ENCODE measurements around the gene SLC6A3. TPM values are rescaled to one million over a fixed set of nuclear protein-coding genes. Genes with fewer than 3 reads are reported as not detected.

SLC6A3 gene
- total and polyA plus RNA-seq, 2 of the 13 experiments (the other 11 are each of a cell fraction or from before 2014, with no cell fraction given), result 0.01 TPM; not detected in 1

DNA sequence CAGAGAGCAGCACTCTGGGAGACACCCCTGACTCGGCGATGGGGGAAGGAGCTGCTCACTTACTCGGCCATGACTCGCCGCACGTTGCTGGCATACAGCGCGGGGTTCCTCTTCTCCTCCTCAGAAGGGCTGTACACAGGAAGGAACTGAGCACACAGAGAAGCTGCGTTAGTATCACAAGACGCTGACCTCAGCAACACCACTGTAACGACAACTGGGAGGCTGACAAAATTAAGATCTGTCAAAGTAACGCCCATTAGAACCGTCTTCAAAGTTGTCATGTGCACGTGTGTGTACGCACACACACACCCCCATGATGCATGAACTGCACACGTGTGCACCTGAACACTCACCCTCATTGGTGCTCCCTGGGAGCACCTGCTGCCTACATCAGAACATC, 32.1 kb upstream of the SLC6A3 start:
- in situ Hi-C loops (cut with HindIII; ENCODE audit: extremely low pct_ligation_motif_present, low pct_unique_long_range_greater_than_20kb), result no loop called here
- Histone ChIP-seq H3K27ac (ENCODE audit: extremely low read length, insufficient read depth, low read length) (no peak overlapping the region), H4K20me1 (ENCODE audit: insufficient read depth, low read length) (peaks cover 4% of the 10 kb centered on the region; the same call in 1 of the 2 replicates), H3K4me2 (ENCODE audit: low read depth, low read length) (no peak overlapping the region), H3K27me3 (ENCODE audit: control insufficient read depth in 1 of 2, insufficient read depth in 2 of 2, low read length in 2 of 2) (no peaks in the 10 kb centered on the region), H3K4me1 (ENCODE audit: insufficient read depth, low read length) (peaks cover 2% of the 10 kb centered on the region), H3K36me3 (replicated peaks in 1 of 2; ENCODE audit: control insufficient read depth in 1 of 2, insufficient read depth in 2 of 2, low read length in 2 of 2) (peaks cover 22 to 64% of the 10 kb centered on the region in 2 experiments), H3K79me2 (ENCODE audit: insufficient read depth, low read length) (no peaks in the 10 kb centered on the region), H3K9me3 (ENCODE audit: low read length) (no peaks in the 10 kb centered on the region), H2AFZ (ENCODE audit: low read length) (no peak overlapping the region), H3K9ac (ENCODE audit: insufficient read depth, low read depth, low read length) (no peak overlapping the region), H3K4me3 (replicated peaks in 1 of 3; ENCODE audit: insufficient read depth in 1 of 3, low read depth in 2 of 3, low read length in 3 of 3) (no peak overlapping the region)
- ATAC-seq (no peak), DNase-seq (ENCODE audit: low spot score) (no peak), FAIRE-seq (no peak)
- intact Hi-C loops (cut with micrococcal nuclease; ENCODE audit: unreplicated experiment), result loop anchor here (5.0 kb wide), 1 partner anchor 165 kb away; no protein-coding TSS in a partner anchor
- TF ChIP-seq ARHGAP35 (CRISPR knock-in tag; IDR thresholded peaks at IDR 0.05; ENCODE audit: borderline replicate concordance), result no peak
- peak; percentile 13 to 59; a peak in 2 of 4 replicates for TF ChIP-seq MAFK (conservative IDR thresholded peaks at IDR 0.05 in 1 of 2, IDR thresholded peaks at IDR 0.05 in 1 of 2; ENCODE audit: low read length in 2 of 2)
- TF ChIP-seq ZNF263 (CRISPR knock-in tag; IDR thresholded peaks at IDR 0.05), result peak; percentile 66; the same call in 1 of the 2 replicates
- TF ChIP-seq, protein P1, sequence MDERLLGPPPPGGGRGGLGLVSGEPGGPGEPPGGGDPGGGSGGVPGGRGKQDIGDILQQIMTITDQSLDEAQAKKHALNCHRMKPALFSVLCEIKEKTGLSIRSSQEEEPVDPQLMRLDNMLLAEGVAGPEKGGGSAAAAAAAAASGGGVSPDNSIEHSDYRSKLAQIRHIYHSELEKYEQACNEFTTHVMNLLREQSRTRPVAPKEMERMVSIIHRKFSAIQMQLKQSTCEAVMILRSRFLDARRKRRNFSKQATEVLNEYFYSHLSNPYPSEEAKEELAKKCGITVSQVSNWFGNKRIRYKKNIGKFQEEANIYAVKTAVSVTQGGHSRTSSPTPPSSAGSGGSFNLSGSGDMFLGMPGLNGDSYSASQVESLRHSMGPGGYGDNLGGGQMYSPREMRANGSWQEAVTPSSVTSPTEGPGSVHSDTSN (CRISPR knock-in tag; IDR thresholded peaks at IDR 0.05), result no peak
- no TSS peak for BruUV-seq (replicated peaks)
- 97% methylated on average over 16 of the region's 16 CpGs for WGBS (ENCODE audit: low lambda C conversion rate)
- ChIA-PET POLR2A (no interaction called here), CTCF (ENCODE audit: low intra/inter-chr PET ratio, low total read pairs) (no interaction called here)

DNA sequence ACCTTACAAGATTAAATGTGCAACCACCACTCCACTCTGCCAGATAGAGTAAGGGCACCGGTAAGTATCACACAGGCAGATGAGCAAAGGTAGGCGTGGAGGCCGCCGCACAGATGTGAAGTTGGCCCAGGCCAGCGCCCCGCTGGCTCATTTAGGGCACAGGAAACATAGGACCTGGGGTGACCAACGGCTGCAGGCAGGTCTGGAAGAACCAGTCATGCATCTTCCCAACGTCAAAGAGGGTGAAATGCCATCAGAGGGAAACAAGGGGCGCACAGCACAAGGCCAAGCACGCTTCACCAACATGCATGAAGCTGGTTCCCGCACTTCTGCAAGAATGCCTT, 31.7 kb upstream of the SLC6A3 start:
- in situ Hi-C loops (cut with HindIII; ENCODE audit: extremely low pct_ligation_motif_present, low pct_unique_long_range_greater_than_20kb) (no loop called here), intact Hi-C loops (cut with micrococcal nuclease; ENCODE audit: unreplicated experiment) (loop anchor here (5.0 kb wide), 1 partner anchor 165 kb away; no protein-coding TSS in a partner anchor)
- Histone ChIP-seq H3K27ac (ENCODE audit: extremely low read length, insufficient read depth, low read length) (no peak overlapping the region), H3K9me3 (ENCODE audit: low read length) (no peaks in the 10 kb centered on the region), H3K4me3 (replicated peaks in 1 of 3; ENCODE audit: insufficient read depth in 1 of 3, low read depth in 2 of 3, low read length in 3 of 3) (no peak overlapping the region), H3K4me2 (ENCODE audit: low read depth, low read length) (no peak overlapping the region), H3K79me2 (ENCODE audit: insufficient read depth, low read length) (no peaks in the 10 kb centered on the region), H4K20me1 (ENCODE audit: insufficient read depth, low read length) (peaks cover 6% of the 10 kb centered on the region; the same call in 1 of the 2 replicates), H3K27me3 (ENCODE audit: control insufficient read depth in 1 of 2, insufficient read depth in 2 of 2, low read length in 2 of 2) (no peaks in the 10 kb centered on the region), H3K4me1 (ENCODE audit: insufficient read depth, low read length) (peaks cover 6% of the 10 kb centered on the region), H3K36me3 (replicated peaks in 1 of 2; ENCODE audit: control insufficient read depth in 1 of 2, insufficient read depth in 2 of 2, low read length in 2 of 2) (peaks cover 21 to 64% of the 10 kb centered on the region in 2 experiments), H2AFZ (ENCODE audit: low read length) (no peak overlapping the region), H3K9ac (ENCODE audit: insufficient read depth, low read depth, low read length) (no peak overlapping the region)
- ATAC-seq, result no peak
- 96% methylated on average over 10 of the region's 11 CpGs for WGBS (ENCODE audit: low lambda C conversion rate)
- POLR2A ChIA-PET, result no interaction called here
- no peak for TF ChIP-seq GFI1 (CRISPR knock-in tag; IDR thresholded peaks at IDR 0.05; ENCODE audit: borderline replicate concordance)
- 0 out of 2 replicates have a peak, but pooled peaks have one; percentile 13 for TF ChIP-seq AKAP8 (CRISPR knock-in tag; IDR thresholded peaks at IDR 0.05)
- no peak for DNase-seq (ENCODE audit: low spot score)
- BruUV-seq (replicated peaks), result no TSS peak
- FAIRE-seq, result no peak
- CTCF ChIA-PET (ENCODE audit: low intra/inter-chr PET ratio, low total read pairs), result no interaction called here
